Measurements from ENCODE around the gene TBX15.
"Not testable (repeated sequence)": the region's sequence is repeated elsewhere in the genome, so short reads cannot be mapped to it uniquely, and the experiment has no call there.

Gene TBX15

DNA sequence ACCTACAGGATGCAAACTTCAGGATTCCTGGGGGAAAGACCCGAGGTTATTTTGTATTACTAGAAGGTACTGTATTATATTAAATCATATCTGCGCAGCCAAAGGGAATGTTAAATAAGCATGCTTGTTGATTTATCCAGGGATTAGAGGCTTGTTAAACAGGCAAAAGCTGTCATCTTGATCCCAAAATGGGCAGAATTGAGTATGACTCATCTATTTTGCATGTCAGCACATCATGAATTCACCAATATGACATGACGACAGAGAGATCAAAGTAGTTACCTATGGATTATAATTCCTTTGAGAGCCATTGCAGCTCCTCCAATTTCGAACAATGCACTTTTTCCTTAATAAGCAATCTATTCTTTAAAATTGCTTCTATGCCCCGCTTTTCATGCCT lies 66.1 kb downstream of the TBX15 start:
- DNase-seq = no peak

DNA sequence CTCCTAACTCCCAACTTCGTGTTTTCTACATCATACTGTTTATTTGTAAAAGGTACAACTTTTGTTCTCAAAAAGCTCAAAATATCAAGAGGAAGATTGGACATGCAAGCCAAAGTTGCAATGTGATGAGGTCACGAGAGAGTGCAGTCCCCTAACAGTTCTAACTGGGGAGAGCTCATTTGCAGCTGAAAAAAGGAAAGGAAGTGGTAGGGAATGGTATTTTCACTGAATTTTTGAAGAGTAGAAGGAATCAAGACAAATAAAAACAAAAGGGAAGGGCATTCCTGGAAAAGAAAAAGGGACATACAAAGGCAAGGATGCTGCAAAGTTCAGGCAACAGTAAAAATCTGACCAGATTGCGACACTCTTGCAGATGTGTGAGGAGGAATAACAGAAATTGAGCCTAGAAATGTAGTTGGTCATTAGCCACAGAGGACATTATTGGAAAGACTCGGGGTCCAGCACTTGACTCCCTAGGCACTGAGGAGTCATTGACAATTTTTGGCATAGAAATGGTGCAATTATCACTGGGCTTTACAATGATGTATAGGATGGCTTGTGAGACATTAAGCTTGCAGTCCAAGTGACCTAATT lies 67.9 kb downstream of the TBX15 start:
- DNase-seq = no peak

DNA sequence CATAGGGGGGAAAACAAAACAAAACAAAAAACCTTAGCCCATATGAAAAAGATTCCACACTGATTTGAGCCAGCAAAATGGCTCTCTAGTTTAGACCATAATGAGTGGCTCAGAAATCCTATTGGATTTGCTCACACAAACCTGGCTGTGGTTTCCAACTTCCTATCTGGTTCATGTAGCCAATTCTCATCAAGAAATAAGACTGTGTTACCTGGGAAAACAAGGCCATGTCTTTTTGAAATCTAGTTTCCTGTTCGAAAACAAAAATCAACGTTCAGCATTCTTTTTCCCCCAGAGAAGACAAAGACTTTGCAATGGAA lies 69.2 kb downstream of the TBX15 start:
- DNase-seq = no peak

DNA sequence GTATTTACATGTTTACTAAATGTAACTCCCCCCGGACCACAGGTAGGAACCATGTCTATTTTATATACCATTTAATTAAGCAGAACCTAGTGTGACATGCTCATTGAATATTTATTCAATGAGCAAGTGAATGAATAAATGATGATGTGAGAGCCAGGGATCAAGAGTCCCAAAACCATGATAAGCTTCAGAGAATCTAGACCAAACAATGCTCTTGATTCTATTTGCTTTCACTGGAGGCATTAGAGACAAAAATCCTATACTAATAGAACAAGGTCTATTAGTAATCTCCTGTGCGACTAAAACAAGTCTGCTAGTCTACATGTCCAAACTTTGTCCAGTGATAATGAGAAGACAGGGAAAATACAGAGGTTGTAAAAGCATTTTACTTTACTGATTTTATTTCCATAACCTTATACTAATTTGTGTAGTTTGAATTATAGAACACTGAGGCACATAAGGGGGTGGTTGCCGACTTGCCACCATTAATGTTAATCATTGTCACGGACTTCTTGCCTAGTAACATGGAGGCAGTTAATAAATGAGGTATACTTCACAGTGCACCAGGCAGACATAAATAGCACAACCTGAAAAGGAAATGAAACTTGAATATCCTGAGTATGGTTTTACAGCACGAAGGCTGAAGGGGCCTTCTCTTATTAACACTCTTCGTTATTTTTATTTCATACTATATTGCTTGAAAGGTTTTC lies 69.8 kb downstream of the TBX15 start:
- DNase-seq = no peak

DNA sequence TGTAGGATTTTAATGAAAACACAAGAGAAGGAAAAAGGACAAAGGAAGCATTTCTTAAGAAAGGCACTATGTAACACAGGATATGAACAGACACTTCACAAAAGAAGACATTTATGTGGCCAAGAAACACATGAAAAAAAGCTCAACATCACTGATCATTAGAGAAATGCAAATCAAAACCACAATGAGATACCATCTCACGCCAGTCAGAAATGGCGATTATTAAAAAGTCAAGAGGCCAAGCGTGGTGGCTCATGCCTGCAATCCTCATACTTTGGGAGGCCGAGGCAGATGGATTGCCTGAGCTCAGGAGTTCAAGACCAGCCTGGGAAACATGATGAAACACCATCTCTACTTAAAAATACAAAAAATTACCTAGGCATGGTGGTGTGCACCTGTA lies 71.8 kb downstream of the TBX15 start:
- DNase-seq = not testable (repeated sequence)

DNA sequence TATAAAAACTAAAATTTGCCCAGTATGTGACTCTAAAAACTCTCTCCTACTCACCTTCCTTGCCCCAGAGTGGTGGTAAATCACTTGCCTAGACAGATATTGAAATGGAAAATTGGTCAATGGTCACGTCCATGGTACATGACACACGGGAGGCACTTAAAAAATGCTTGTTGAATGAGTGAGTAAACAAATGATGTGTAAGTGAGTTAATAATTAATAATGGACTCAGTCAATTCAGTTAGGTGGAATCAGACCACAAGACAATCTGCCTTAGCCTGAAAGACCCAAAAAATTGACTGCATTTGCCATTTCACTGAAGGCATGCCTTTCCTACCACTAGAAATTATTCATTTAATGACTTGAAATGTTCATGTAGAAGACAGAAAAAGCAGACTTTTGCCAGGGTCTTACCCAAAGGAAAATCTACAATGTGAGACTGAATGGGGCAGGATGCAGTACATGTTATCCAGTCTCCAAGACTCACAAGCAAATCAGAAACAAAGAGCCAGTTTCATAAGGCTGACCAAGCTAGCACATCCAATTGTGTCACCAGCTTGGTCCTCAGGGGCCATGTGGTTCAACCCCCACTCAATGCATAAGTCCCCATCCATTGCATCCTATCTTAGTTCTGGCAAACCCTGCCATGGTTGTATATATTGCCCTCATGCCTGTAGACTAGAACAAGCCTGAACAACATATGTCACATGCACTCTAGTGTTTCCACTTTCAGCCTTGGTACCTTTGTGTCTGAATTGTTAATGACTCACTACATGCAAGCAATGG lies 73.6 kb downstream of the TBX15 start:
- DNase-seq = no peak

DNA sequence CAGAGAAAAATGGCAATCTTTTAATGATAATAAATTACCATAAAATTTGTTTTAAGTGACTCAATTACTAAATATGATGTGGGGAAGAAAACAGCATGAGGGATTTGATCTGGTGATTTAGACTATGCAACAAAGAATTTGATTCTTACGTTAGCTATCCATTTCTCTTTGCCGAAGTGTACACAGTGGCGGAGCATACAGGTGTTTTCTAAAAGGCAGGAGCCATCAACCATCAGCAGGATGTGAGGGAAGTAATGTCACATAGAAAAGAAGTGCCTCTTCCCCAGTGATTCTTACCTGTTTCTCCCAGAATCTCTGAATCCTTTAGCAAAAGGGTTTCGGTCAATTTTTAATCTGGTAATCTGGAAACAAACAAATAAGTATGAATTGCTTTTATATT lies 74.3 kb downstream of the TBX15 start:
- no peak for DNase-seq

DNA sequence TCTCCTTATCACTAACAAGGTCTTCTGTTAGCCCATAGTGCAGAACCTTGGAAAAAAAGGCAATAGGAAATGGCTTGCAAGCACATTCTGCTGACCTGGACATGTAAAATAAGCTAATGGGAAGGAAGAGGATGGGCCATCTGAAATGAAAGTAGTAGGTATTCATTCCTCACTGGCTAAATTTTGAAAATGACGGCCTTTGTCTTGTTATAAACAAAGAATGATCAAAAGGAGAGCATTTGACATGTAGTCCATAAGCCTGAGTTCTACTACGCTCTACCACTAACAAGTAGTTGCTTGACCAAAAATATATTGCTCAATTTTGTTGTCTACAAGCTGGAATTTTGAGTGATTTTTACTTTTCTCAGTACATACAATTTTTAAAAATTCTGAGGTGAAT lies 75.6 kb downstream of the TBX15 start:
- no peak for DNase-seq

DNA sequence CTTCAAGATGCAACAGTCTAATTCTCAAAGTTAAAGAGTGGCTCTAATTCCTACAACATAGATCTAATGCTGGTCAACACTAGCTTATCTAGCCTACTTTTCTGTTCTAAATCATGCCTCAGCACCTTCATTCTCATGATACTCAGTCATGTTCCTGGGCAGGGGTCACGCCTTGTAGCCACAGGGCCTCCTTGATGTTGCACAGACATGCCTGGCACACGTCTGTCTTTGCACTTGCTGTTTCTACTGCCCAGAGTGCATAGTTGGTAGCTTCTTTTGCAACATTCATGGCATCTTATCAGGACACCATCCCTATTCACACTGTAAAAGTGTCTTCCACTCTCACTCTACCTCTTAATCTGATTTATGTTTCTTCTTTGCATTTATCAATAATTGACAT lies 76.6 kb downstream of the TBX15 start:
- no peak for DNase-seq

DNA sequence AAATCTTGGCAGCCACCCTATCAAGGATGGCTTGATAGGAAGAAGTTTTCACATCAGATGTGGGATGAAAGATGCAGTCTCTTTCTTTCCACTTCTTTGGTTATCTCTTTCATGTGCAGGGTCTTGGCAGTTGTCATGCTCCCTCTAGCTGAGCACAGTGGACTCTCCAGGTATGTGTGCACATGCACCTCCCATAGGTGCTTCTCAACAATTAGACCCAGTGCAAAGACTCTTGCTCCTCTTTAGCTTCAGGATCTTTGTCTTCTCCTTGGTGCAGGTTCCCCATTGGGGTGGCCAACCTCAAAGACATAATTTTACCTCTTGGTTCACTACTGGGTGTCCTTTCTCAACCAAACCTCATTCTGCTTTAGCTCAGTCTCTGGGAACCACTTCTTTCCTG lies 80.7 kb downstream of the TBX15 start:
- no peak for DNase-seq

DNA sequence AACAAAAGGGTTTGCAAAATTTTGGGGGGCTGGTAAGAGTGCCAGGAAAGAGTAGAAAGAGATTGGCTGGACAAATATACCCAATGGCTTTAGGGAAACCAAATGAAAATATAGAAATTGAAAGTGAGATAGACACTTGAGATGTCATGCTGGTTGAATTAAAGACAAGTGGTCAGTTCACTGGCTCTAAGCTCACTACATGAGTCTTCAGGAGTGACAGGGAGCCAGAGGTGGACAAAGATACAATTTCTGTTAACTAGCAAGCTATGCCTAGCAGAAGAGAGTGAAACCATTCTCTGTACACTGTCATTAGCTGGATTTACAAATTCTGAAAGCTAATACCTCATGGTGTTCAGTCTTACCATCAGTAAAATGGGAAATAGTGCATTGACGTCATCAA lies 82.5 kb downstream of the TBX15 start:
- no peak for DNase-seq

DNA sequence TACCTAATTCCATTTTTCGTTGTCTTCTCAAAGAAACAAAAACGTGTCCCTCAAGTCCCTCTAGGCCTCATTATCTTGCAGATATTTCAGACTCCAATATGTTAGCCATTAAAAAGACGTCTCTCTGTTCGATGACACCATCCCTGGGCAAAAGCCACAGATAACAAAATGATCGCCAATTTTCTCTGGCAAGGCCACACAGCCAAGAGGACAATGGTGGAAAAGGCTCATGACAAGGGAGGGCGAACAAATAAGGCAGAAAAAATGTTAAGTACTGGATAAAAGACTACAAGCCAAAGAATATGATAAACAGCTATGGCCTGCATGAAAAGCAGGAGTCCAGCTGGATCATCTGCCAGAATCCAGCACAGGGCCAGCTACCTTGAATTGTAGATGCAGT lies 82.9 kb downstream of the TBX15 start:
- no peak for DNase-seq

DNA sequence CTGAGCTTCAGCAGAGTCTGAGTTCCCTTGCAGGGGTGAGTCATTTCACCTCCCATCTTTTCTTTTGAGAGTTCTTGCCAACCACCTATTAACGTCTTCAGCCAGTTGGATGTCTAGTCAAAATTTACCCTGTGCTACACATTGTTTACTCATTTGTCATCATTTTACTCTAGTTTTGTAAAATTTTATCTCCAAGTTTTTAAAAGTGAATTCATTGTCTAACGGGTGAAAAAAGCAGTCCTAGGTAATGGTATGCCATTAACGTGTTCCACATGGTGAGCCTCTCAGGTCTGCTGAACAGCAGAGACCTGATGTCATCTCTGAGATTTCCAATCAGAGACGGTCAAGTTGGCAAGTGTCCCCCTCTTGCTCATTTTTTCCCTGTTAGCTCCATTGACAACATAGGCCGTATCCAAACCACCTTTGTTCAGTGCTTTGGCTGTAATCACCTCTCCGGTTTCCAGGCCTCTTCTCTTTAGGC lies 85.4 kb downstream of the TBX15 start:
- no peak for DNase-seq

DNA sequence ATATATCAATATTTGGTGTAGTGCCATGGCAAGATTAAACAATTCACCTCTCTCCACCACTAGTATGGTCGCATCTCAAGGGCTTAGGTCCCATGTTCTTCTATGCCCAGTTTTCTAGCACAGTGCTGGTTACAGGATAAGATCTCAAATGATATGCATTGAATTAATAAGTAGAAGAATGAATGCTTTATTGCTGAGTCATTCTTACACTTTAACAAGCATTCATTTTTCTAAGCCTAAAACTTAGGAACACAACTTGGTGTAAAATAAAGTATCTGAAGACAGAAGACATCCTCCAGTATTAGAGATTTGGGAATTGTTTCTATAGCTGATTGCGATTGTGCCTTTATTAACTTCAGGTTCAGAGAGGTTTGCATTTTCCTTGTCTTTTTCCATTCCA lies 85.8 kb downstream of the TBX15 start:
- no peak for DNase-seq

DNA sequence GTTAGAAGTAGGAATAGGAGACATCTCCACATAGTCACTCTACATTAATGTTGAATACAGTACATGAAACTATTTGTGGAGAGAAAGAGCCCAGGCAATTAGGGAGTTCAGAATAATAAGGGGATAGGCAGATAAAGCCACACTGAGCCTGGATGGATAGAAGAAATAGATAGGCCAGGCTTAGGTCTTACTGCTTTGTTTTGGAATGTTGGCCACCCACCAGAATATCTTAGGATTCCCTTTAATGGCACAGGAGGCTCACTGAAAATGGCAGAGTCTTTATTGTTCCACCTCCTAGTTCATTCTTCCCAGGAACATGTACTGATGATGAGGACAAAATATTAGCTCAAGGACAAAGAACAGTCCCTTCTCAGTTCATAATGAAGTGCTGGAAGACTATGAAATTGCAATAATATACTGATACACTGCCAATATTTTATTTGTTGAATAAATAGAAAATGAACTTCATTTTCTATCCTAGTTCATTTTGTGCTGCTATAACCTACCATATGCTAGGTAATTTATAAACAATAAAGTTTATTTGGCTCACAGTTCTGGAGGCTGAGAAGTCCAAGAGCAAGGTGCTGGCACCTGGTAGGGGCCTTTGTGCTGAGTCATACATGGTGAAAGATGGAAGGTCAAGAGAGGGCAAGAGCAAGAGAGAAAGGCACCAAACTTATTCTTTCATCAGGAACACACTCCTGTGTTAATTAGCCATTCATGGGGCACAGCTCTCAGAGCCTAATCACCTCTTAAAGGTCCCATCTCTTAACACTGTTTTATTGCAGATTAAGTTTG lies 87.3 kb downstream of the TBX15 start:
- DNase-seq = no peak

DNA sequence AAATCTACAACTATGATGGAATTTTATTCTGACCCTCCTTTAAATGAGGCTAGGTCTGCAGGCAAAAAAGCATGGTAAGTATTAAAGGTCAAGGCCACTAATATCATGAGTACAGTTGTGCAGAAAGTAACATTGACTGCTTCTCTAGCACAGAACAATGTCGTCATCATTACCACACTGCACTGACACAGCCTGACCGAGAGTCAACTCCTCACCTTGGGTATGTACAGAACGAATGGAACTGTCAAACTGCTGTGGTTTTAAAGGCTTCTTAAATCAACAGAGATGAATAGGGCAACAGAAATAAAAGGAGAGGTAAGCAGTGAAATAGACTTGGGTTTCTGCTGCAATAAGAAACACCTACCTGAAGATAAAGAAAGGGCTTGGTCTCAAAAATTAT lies 88.8 kb downstream of the TBX15 start:
- no peak for DNase-seq

DNA sequence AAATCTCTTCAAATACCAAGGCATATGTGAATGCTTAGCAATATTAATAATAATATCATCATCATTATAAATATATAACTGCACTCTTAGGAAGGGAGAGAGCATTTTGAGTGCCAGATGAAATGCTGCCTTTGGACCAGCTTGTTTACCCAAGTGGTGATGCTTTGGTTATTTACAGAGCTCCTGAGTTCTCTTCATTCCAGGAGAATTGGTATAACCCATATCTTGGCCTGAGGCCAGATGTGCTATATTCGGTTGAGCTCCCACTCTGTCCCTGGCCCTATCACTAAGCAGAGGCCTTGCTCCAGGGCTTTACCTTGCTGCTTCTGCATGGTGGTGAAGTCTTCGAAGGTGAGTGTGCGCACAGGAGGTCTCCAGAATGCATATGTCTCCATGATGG lies 89.4 kb downstream of the TBX15 start:
- no peak for DNase-seq

DNA sequence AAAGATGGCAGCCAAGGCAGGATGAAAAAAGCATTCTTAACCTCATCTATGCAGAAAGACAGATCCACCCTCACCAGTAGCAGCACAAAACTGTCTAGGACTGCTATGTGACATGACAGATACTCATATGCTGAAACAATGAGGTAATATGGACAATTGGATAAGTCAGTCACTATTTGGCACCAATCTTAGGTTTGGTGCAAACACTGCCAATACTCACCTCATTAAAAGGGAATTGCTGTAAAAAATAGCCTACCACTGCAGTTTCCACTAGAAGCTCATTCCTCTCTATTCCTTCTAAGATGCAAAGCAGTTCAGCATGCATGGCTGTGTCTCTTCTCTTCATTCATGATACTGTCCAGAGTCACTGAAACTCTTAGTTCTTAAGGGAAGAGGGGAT lies 91.7 kb downstream of the TBX15 start:
- DNase-seq = no peak

DNA sequence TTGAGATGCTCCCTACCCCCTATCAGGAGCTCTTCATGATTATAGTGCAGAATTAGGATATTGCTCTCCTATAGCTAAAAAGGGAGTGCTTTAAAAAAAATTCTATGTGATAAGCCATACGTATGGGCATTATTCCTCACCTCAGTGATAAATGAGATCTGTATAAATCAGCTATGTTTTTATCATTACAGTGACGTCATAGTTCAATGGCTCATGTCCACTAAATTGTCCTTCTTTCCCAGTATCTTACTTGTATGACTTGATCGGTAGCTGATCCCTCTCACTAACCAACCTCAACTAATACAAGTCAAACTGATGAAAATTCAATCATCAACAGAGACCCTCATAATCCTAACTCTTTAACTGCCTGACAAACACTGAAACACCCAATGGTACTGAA lies 93.3 kb downstream of the TBX15 start:
- no peak for DNase-seq

DNA sequence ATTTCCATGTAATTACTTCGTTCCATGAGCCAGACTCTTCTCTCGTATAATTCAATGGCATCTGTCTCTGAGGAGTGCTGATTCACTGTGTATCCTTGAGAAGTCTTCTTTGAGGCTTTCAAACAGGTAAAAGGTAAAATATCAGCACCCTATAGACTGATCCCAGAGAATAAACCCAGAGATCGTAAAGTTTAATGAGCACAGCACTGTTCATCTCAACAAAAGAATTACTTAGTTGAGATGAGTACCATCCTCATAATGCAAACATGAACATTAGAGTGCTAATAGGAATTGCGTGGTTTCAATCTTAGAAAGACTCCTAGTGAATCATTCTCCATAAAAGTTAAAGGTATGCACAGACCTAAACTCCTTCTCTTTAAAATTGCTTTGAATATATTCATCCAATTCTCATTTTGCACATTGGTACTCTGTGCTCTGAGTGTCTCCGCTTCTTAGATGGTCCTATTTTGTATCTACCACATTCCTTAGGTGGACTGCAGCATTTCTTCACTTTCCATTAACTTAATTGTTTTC lies 97.2 kb downstream of the TBX15 start:
- DNase-seq = no peak

DNA sequence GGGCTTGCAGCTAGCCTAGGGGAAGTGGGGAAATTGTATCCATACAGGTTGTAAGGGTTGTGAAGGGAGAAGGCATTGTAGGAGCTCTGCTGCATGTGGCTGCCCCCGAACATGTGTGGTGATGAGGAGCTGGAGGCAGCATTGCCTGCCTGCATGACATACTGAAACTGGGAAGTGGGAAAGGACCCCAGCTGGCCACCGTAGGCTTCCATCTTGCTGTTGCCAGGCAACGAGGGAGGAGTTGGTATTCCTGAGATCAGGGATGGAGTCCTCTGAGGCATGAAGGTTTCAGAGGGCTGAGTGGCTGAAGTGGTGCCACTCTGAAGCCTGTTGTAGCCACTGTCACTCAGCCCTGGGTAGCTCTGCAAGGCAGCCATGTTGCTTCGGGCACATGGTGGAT lies 103.2 kb downstream of the TBX15 start:
- no peak for DNase-seq

DNA sequence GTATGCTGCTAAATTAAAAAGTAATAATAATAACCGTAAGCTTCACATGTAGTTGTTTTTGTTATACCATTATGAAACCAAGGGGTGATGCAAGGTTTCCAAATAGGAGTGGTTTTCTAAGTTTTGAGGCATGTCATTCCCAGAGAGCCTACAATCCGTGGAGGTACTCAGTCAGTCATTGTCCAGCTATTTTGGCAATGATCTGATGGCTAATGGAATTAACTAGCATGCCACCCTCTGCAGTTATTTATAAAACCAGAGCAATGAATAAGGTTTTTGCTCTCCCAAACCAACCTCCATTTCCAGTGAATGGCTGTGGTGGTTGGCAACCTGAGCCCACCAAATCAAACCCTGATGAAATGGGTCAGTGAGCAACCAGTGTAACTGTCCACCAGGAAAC lies 106.4 kb downstream of the TBX15 start:
- no peak for DNase-seq

DNA sequence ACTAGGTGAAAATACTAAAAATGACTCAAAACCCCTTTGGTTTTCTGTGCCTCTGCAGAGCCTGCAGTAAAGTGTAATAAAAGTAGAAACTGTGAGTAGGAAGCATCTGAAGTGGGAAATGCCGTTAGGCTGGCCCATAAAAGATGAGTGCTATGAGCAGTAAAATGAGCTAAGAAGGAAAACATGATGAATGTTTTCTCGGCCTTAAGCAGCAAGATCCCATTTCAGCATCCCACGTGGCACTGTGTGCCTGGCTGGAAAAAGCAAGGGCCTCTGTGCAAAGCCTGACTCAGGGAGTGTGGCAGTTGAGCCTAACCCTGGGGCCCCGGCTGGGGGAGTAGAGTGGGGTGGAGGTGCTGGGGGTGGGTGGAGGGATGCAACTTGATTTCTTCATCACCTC lies 109.5 kb downstream of the TBX15 start:
- DNase-seq = no peak

Measured in NCI-H1048 (cell line).